SK-N-SH (cell line): Measurements from ENCODE around the gene TMPRSS6.

Source experiments
- CTCF ChIP-seq: fragments of 200-600 bp; sonication (generic); IDR thresholded peaks from 2 replicates; pipeline ENCODE4 v1.6.1; 2017; ENCODE audit warnings: antibody characterized with exemption, mild to moderate bottlenecking, moderate library complexity
- EP300 ChIP-seq, 2 experiments: IDR thresholded peaks; 2 replicates each; pipeline versions ENCODE4 v1.4.0 to v1.6.1; 2012; ENCODE audit warnings: borderline replicate concordance in 1 of 2, low read depth in 1 of 2, low read length in 1 of 2
- FOSL2 ChIP-seq: IDR thresholded peaks from 2 replicates; pipeline ENCODE4 v1.4.0; 2012; ENCODE audit warnings: low read depth, mild to moderate bottlenecking, moderate library complexity, borderline replicate concordance
- IRF3 ChIP-seq: fragments of 150-350 bp; IDR thresholded peaks from 2 replicates; pipeline ENCODE4 v1.6.1; 2016; ENCODE audit warnings: mild to moderate bottlenecking, low read depth, low read length
- JUND ChIP-seq: IDR thresholded peaks from 2 replicates; pipeline ENCODE4 v1.4.0; 2012
- MAX ChIP-seq: IDR thresholded peaks from 2 replicates; pipeline ENCODE4 v1.4.0; 2012; ENCODE audit warnings: low read depth
- POLR2AphosphoS5 ChIP-seq: IDR thresholded peaks from 2 replicates; pipeline ENCODE4 v1.6.1; 2012; ENCODE audit warnings: low read depth, low read length
- RCOR1 ChIP-seq: fragments of 150-350 bp; IDR thresholded peaks from 2 replicates; pipeline ENCODE4 v1.6.1; 2017; ENCODE audit warnings: antibody characterized with exemption, low read length
- REST ChIP-seq: IDR thresholded peaks from 2 replicates; pipeline ENCODE4 v1.6.1; 2012; ENCODE audit warnings: mild to moderate bottlenecking, low read depth, low read length, moderate library complexity
- RXRA ChIP-seq: IDR thresholded peaks from 2 replicates; pipeline ENCODE4 v1.4.0; 2012; ENCODE audit warnings: low read depth, mild to moderate bottlenecking, borderline replicate concordance
- TAF1 ChIP-seq: IDR thresholded peaks from 2 replicates; pipeline ENCODE4 v1.6.1; 2012; ENCODE audit warnings: low read depth, mild to moderate bottlenecking, low read length, moderate library complexity, borderline replicate concordance
- USF2 ChIP-seq: fragments of 150-350 bp; IDR thresholded peaks from 2 replicates; pipeline ENCODE4 v1.6.1; 2017; ENCODE audit warnings: antibody characterized with exemption, low read length, low read depth, borderline replicate concordance
- YY1 ChIP-seq: IDR thresholded peaks from 2 replicates; pipeline ENCODE4 v1.4.0; 2012; ENCODE audit warnings: low read depth, mild to moderate bottlenecking
- ZBTB33 ChIP-seq: IDR thresholded peaks from 2 replicates; pipeline ENCODE4 v1.4.0; 2012; ENCODE audit warnings: low read depth, borderline replicate concordance

GRCh38 chr22:37048133-37048532 is 61.4 kb downstream of the TMPRSS6 start:
- TF ChIP-seq POLR2AphosphoS5 (no peak), IRF3 (no peak), ZBTB33 (no peak), REST (peak; percentile 88), JUND (no peak), CTCF (no peak), TAF1 (no peak), EP300 (IDR thresholded peaks at IDR 0.05; ENCODE audit: borderline replicate concordance in 1 of 2, low read depth in 1 of 2, low read length in 1 of 2) (no peak), RCOR1 (no peak), MAX (no peak), USF2 (no peak), FOSL2 (no peak), RXRA (no peak), YY1 (no peak)
